SK-N-SH treated with all-trans-retinoic acid at 6 μM for 48 hours (cell line): ENCODE results near the gene DOCK4.
A peak's percentile ranks its signal among the peaks of the same experiment; 100 is the strongest.

Experiments used
- ATAC-seq: fragments of 200-7000 bp; cut with Tn5 transposase; 3 replicates; pipeline ENCODE4 v1.9.1; 2020; ENCODE audit warnings: mild to moderate bottlenecking, moderate library complexity
- ARNTL ChIP-seq: fragments of 450-650 bp; formaldehyde crosslinking; IDR thresholded peaks from 2 replicates; pipeline ENCODE4 v1.5.0; 2020; ENCODE audit warnings: low read depth, mild to moderate bottlenecking, moderate library complexity, borderline replicate concordance
- BACH2 ChIP-seq: fragments of 250-450 bp; sonication (Bioruptor Pico); IDR thresholded peaks from 2 replicates; pipeline ENCODE4 v1.9.0; 2021; ENCODE audit warnings: mild to moderate bottlenecking, borderline replicate concordance
- CSDC2 ChIP-seq: fragments of 250-450 bp; sonication (Bioruptor Pico); IDR thresholded peaks from 2 replicates; pipeline ENCODE4 v1.5.0; 2020; ENCODE audit warnings: mild to moderate bottlenecking, moderate library complexity
- GLIS3 ChIP-seq: fragments of 250-450 bp; sonication (Bioruptor Pico); IDR thresholded peaks from 2 replicates; pipeline ENCODE4 v1.5.0; 2020; ENCODE audit warnings: mild to moderate bottlenecking, moderate library complexity
- ISL1 ChIP-seq: fragments of 250-450 bp; sonication (Bioruptor Pico); IDR thresholded peaks from 2 replicates; pipeline ENCODE4 v2.1.2; 2022; ENCODE audit warnings: mild to moderate bottlenecking, moderate library complexity
- OSR1 ChIP-seq: fragments of 250-450 bp; sonication (Bioruptor Pico); IDR thresholded peaks from 2 replicates; pipeline ENCODE4 v1.8.0; 2022; ENCODE audit warnings: moderate library complexity, mild to moderate bottlenecking, inconsistent platforms
- RARB ChIP-seq: fragments of 250-450 bp; sonication (Bioruptor Pico); IDR thresholded peaks from 2 replicates; pipeline ENCODE4 v1.8.0; 2021; ENCODE audit warnings: mild to moderate bottlenecking, moderate library complexity
- SNAI2 ChIP-seq: fragments of 250-450 bp; sonication (Bioruptor Pico); IDR thresholded peaks from 2 replicates; pipeline ENCODE4 v1.5.0; 2020; ENCODE audit warnings: mild to moderate bottlenecking, moderate library complexity
- TCF4 ChIP-seq: fragments of 250-450 bp; sonication (Bioruptor Pico); IDR thresholded peaks from 2 replicates; pipeline ENCODE4 v1.8.0; 2021; ENCODE audit warnings: mild to moderate bottlenecking, moderate library complexity, borderline replicate concordance
- TOX ChIP-seq: fragments of 250-450 bp; sonication (Bioruptor Pico); IDR thresholded peaks from 2 replicates; pipeline ENCODE4 v1.8.0; 2021; ENCODE audit warnings: mild to moderate bottlenecking, moderate library complexity, borderline replicate concordance
- ZFP30 ChIP-seq: fragments of 450-650 bp; formaldehyde crosslinking; IDR thresholded peaks from 2 replicates; pipeline ENCODE4 v1.5.0; 2022; ENCODE audit warnings: mild to moderate bottlenecking, moderate library complexity
- ZNF565 ChIP-seq: fragments of 450-650 bp; formaldehyde crosslinking; conservative IDR thresholded peaks from 2 replicates; pipeline ENCODE4 v1.5.0; 2020; ENCODE audit warnings: low read depth, mild to moderate bottlenecking, moderate library complexity
- ZNF70 ChIP-seq: fragments of 450-650 bp; formaldehyde crosslinking; IDR thresholded peaks from 2 replicates; pipeline ENCODE4 v1.5.0; 2020; ENCODE audit warnings: mild to moderate bottlenecking, moderate library complexity
- ZNF8 ChIP-seq: fragments of 450-650 bp; formaldehyde crosslinking; IDR thresholded peaks from 2 replicates; pipeline ENCODE4 v1.5.0; 2020; ENCODE audit warnings: mild to moderate bottlenecking, moderate library complexity
- TF ChIP-seq, protein P1 (sequence below): fragments of 250-450 bp; sonication (Bioruptor Pico); IDR thresholded peaks from 2 replicates; pipeline ENCODE4 v1.8.0; 2020; ENCODE audit warnings: mild to moderate bottlenecking, moderate library complexity, borderline replicate concordance
- TF ChIP-seq, protein P2 (sequence below): fragments of 250-450 bp; sonication (Bioruptor Pico); IDR thresholded peaks from 2 replicates; pipeline ENCODE4 v1.5.1; 2020; ENCODE audit warnings: low read depth, mild to moderate bottlenecking, moderate library complexity
- TF ChIP-seq, protein P3 (sequence below): fragments of 250-450 bp; sonication (Bioruptor Pico); IDR thresholded peaks from 2 replicates; pipeline ENCODE4 v1.8.0; 2021; ENCODE audit warnings: low read depth, mild to moderate bottlenecking, moderate library complexity, borderline replicate concordance
- TF ChIP-seq, protein P4 (sequence below): fragments of 250-450 bp; sonication (Bioruptor Pico); IDR thresholded peaks from 2 replicates; pipeline ENCODE4 v1.5.1; 2021; ENCODE audit warnings: mild to moderate bottlenecking, moderate library complexity
- TF ChIP-seq, protein P5 (sequence below): fragments of 250-450 bp; sonication (Bioruptor Pico); IDR thresholded peaks from 2 replicates; pipeline ENCODE4 v1.5.0; 2020; ENCODE audit warnings: mild to moderate bottlenecking, moderate library complexity

DOCK4 gene

DNA sequence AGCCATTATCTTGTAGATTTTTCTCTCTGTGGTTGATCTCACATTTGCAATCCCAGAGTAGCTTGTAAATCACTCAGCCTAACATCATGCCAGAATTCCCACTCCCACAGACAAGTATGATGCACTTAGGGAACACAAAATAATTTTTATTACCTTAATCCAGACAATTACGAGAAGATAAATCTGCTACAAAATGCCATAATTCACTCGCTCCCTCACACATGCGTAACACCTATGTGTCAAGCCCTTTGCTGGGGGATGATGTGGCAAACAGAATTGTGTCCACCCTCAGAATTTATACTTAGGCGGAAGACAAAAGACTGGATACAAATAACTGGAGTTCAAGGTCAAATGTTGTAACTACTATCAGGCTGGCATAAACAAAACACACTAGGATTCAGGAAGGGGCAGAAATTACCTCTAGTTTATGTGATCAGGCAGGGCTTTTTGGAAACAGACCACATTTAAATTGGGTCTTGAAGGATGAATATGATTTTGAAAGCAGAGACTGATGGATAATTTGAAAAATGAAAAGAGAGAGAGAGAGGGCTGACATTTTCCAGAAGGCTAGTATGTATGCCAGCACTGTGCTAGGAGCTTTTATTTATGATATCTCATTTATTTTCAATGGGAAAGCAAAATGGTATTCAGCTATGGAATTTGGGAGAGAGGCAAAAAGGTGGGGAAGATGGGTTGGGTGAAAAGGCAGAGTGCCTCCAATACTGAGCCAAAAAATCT is 69.8 kb downstream of the DOCK4 start (continued):
- TF ChIP-seq, protein P1, sequence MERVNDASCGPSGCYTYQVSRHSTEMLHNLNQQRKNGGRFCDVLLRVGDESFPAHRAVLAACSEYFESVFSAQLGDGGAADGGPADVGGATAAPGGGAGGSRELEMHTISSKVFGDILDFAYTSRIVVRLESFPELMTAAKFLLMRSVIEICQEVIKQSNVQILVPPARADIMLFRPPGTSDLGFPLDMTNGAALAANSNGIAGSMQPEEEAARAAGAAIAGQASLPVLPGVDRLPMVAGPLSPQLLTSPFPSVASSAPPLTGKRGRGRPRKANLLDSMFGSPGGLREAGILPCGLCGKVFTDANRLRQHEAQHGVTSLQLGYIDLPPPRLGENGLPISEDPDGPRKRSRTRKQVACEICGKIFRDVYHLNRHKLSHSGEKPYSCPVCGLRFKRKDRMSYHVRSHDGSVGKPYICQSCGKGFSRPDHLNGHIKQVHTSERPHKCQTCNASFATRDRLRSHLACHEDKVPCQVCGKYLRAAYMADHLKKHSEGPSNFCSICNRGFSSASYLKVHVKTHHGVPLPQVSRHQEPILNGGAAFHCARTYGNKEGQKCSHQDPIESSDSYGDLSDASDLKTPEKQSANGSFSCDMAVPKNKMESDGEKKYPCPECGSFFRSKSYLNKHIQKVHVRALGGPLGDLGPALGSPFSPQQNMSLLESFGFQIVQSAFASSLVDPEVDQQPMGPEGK (CRISPR knock-in tag): peak; percentile 8; the same call in 1 of the 2 replicates
- TF ChIP-seq, protein P2, sequence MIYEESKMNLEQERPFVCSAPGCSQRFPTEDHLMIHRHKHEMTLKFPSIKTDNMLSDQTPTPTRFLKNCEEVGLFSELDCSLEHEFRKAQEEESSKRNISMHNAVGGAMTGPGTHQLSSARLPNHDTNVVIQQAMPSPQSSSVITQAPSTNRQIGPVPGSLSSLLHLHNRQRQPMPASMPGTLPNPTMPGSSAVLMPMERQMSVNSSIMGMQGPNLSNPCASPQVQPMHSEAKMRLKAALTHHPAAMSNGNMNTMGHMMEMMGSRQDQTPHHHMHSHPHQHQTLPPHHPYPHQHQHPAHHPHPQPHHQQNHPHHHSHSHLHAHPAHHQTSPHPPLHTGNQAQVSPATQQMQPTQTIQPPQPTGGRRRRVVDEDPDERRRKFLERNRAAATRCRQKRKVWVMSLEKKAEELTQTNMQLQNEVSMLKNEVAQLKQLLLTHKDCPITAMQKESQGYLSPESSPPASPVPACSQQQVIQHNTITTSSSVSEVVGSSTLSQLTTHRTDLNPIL: 0 out of 2 replicates have a peak, but pooled peaks have one; percentile 17
- TF ChIP-seq, protein P3, sequence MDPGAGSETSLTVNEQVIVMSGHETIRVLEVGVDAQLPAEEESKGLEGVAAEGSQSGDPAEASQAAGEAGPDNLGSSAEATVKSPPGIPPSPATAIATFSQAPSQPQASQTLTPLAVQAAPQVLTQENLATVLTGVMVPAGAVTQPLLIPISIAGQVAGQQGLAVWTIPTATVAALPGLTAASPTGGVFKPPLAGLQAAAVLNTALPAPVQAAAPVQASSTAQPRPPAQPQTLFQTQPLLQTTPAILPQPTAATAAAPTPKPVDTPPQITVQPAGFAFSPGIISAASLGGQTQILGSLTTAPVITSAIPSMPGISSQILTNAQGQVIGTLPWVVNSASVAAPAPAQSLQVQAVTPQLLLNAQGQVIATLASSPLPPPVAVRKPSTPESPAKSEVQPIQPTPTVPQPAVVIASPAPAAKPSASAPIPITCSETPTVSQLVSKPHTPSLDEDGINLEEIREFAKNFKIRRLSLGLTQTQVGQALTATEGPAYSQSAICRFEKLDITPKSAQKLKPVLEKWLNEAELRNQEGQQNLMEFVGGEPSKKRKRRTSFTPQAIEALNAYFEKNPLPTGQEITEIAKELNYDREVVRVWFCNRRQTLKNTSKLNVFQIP: 0 out of 2 replicates have a peak, but pooled peaks have one; percentile 52
- TF ChIP-seq ISL1 (CRISPR knock-in tag): peak; percentile 87
- TF ChIP-seq RARB: no peak
- TF ChIP-seq OSR1 (CRISPR knock-in tag): no peak

DNA sequence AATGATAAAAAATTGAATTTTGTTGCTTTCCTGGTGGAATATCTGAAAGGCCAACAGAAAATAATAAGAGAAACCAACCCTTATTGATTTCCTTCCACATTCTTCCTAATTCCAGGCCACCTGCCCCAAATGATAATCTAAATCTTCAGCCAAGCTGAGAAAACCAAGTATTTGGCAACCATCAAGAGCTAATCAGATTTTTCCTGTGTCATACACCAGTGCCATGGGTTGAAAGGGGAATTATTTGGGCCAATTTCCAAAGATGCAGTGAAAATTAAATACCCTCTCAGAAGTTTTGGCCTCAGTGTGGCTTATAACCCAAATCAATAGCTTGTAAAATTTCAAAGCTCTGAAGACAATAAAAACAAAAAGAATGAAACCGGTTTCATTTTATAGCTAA is 70.4 kb downstream of the DOCK4 start:
- no peak for ATAC-seq
- TF ChIP-seq ARNTL (no peak), CSDC2 (CRISPR knock-in tag) (no peak), ZNF8 (CRISPR knock-in tag) (no peak), ISL1 (CRISPR knock-in tag) (no peak), ZFP30 (no peak), OSR1 (CRISPR knock-in tag) (no peak), GLIS3 (CRISPR knock-in tag) (no peak), TCF4 (CRISPR knock-in tag) (no peak), TOX (no peak)
- TF ChIP-seq, protein P1 (CRISPR knock-in tag): no peak
- TF ChIP-seq, protein P4, sequence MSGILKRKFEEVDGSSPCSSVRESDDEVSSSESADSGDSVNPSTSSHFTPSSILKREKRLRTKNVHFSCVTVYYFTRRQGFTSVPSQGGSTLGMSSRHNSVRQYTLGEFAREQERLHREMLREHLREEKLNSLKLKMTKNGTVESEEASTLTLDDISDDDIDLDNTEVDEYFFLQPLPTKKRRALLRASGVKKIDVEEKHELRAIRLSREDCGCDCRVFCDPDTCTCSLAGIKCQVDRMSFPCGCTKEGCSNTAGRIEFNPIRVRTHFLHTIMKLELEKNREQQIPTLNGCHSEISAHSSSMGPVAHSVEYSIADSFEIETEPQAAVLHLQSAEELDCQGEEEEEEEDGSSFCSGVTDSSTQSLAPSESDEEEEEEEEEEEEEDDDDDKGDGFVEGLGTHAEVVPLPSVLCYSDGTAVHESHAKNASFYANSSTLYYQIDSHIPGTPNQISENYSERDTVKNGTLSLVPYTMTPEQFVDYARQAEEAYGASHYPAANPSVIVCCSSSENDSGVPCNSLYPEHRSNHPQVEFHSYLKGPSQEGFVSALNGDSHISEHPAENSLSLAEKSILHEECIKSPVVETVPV (CRISPR knock-in tag): no peak
- TF ChIP-seq, all 23 proteins: peak for 0

DNA sequence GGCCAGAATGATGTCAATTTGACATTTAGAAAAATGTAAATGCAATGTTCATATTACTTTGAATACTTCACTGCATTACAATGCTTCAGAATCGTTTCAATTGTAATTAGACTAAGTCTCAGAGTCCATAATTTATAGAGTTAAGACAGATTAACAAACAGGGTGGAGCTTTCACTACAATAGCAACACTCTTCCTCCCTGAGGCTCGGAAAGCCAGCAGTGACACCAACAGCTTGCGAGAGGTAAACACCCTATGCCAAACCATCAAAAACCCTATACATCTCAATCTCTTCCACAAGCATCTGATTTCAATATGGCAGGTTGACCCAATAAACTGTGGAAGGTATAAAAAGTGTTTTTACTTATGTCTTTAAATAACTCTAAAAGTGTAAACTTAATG is 72.2 kb downstream of the DOCK4 start:
- TF ChIP-seq ZNF70: no peak
- TF ChIP-seq, protein P4 (CRISPR knock-in tag): no peak
- TF ChIP-seq, protein P2: no peak
- TF ChIP-seq ZNF8 (CRISPR knock-in tag): no peak
- no peak for TF ChIP-seq ZFP30
- TF ChIP-seq BACH2 (CRISPR knock-in tag): no peak
- TF ChIP-seq ARNTL: no peak
- TF ChIP-seq SNAI2 (CRISPR knock-in tag): no peak
- TF ChIP-seq TCF4 (CRISPR knock-in tag): no peak
- TF ChIP-seq OSR1 (CRISPR knock-in tag): no peak
- TF ChIP-seq, protein P5, sequence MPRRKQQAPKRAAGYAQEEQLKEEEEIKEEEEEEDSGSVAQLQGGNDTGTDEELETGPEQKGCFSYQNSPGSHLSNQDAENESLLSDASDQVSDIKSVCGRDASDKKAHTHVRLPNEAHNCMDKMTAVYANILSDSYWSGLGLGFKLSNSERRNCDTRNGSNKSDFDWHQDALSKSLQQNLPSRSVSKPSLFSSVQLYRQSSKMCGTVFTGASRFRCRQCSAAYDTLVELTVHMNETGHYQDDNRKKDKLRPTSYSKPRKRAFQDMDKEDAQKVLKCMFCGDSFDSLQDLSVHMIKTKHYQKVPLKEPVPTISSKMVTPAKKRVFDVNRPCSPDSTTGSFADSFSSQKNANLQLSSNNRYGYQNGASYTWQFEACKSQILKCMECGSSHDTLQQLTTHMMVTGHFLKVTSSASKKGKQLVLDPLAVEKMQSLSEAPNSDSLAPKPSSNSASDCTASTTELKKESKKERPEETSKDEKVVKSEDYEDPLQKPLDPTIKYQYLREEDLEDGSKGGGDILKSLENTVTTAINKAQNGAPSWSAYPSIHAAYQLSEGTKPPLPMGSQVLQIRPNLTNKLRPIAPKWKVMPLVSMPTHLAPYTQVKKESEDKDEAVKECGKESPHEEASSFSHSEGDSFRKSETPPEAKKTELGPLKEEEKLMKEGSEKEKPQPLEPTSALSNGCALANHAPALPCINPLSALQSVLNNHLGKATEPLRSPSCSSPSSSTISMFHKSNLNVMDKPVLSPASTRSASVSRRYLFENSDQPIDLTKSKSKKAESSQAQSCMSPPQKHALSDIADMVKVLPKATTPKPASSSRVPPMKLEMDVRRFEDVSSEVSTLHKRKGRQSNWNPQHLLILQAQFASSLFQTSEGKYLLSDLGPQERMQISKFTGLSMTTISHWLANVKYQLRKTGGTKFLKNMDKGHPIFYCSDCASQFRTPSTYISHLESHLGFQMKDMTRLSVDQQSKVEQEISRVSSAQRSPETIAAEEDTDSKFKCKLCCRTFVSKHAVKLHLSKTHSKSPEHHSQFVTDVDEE (CRISPR knock-in tag): no peak
- no peak for TF ChIP-seq ZNF565 (CRISPR knock-in tag)
- TF ChIP-seq, all 23 proteins: peak for 0

More for the DNA sequence above, 72.2 kb downstream of the DOCK4 start:
- no peak for ATAC-seq
